NOMO-1 treated with dmso at 0.1 percent for 144 hours (cell line): Measurements from ENCODE around the gene GIPC3.

Experiments used
- DNase-seq: peaks from one replicate; lab custom pipeline; 2025; ENCODE audit not compliant: unreplicated experiment; lab: John Stamatoyannopoulos, UW

The GIPC3 gene

DNA sequence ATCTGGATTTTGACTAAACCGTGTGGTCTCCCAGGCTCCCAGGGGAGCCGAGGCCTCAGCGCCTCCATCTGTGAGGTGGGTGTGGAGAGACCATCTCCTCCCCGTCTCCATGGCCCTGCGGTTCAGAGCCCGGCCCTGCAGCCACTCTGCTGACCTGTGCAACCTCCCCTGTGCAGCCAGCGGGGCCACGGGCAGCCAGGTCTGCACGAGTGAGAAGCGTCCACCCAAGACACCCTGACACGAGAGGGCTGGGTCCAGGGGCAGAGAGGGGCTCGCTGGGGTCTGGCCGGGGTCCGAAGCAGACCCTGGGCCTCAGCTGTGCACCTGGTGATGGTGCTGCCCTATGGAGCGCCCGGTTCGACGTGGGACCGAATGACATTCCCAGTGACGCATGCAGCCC lies 51.7 kb downstream of the GIPC3 start:
- no peak for DNase-seq

DNA sequence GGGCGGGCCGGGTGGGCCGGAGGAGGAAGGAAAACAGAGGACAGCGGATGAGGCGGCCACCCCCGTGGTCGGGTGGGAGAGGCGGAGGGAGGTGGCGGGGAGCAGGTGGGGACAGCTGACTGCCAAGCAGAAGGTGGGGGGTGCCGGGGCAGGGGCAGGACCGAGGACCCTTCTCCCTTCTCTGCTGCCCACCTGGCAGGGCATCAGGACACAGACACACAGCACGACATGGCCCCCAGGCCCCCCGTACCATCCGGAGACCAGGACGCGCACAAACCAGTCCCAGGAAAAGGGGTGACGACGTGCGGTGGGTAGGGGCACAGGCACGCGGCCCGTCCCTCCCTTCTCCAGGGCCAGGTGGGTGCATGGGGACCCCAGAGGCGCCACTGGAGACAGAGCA lies 52.3 kb downstream of the GIPC3 start:
- no peak for DNase-seq

DNA sequence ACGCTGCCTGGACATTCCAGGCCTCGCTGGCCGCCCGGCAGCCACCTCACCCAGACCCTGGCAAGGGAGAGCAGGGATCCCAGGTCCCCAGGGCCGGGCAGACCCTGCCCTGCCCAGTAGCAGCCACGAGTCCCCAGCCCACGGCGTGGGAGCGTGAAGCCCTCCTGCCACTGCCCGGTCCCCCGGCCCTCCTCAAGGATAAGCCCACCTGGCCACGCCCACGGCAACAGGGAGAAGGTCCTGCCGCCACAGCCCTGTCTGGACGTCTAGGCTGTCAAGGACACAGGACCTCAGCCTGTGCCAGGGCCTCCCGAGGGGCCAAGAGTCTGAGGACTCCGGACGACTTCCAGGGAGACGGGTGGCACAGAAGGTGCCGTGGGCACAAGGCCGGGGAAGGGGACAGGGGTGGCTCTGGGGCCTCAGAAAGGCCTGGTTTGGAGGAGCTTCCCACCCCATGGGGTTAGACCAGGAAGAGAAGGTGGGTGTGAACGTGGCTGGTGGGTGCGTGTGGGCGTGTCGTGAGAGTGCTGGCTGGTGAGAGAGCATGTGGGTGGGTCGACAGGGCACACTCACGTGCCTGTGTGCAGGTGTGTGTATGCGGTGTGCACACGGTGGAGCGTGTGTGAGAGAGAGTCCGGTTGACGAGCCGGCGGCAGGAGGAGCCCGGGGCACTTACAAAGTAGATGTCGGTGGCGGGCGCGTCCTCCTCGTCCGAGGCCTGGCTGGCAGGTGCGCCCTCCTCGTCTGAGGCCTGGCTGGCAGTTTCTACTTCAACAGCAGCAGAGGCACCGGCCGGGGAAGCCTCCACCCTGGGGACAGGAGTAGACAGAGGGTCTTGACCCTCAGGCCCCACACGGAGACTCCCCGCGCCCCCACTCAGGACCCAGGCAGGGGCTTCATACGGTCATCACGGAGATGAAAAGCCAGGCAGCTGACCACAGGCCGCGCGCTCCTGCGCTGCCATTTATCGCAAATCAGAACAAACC lies 53.2 kb downstream of the GIPC3 start:
- DNase-seq = no peak

DNA sequence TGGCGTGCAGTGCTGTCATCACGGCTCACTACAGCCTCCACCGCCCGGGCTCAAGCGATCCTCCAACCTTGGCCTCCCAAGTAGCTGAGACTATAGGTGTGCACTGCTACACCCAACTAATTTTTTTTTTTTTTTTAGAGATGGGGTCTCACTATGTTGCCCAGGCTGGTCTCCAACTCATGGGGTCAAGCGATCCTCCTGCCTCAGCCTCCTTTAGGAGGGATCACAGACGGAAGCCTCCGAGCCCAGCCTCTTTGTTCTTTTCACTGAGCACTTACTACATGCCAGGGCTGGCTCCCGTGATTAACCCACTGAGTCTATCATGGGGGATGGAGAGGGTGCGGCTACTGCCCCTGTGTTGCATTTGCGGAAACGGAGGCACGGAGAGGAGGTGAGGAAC lies 54.2 kb downstream of the GIPC3 start:
- no peak for DNase-seq

DNA sequence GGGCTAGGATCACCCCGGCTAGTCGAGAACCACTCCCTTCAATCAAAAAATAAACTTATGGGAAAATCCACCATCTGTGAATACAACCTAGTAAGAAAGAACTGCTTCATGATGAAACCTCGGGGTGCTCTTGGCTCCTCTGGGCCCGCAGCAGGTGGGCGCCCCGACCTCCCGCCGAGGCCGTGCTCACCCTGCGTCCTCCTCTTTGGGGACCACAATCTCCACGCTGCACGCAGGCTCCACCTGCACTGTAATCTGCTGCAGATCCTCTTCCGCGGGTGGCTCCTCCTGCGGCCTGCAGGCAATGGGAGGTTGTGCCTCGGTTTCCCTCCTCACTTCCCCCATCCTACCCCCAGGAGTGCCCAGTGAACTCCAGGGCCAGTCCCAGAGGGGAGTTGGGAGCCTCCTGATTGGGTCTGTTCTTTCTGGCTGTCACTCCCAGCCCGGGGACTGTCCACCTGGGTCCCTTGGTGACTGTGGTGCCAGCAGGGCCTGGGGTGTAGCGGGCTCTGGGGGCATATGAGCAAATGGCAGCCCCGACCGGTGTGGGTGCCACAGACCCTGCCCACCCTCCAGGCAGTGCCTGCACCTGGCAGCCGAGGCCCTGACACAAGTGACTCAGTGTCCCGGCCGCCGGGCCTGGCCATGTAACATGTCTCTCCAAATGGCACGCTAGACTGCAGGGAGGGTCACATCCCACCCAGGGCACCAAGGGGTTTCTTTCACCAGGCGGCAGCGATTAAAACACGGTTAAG lies 56.4 kb downstream of the GIPC3 start:
- DNase-seq = no peak

DNA sequence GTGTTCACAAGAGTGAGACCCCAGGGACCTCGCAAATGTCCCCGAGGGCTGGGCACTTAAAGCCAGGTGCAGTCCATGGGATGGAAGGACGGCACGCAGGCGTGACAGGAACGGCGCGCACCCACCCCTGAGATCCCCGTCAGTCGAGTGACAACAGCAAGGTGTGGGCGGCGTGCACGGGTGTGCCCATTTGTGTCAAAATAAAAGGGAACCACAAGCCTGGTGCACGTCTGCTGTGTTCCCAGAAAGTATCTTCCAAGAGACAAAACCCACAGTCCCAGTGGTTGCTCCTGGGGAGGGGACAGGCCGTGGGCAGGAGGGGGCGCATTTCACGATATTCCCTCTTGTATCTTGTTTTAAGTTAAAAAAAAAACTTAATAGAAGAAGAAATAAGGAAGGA lies 57.0 kb downstream of the GIPC3 start:
- DNase-seq = no peak
